Measurements from ENCODE around the gene BMI1. TPM values are rescaled to one million over a fixed set of nuclear protein-coding genes. Genes with fewer than 3 reads are reported as not detected.

The BMI1 gene
- total and polyA plus RNA-seq, 4 donors = 13.2 to 28.7 (median 19.5) TPM

DNA sequence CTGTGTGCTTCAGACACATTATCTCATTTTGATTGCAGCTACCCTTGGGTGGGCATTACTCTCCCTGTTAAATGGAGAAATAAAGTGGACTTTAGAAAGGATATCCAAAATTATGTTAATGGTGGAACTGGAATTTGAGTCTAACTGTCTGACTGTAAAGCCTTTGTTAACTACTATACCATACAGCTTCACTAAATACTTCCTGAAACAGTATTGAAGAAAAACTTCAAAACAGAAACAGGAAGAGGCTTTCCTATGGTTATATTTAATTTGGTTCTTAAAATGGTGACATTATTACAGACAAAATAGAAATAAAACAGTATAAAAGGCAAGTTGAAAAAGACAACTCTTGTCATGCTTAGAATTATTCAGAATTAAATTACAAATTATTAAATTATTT, 49.4 kb downstream of the BMI1 start (continued):
- TF ChIP-seq, protein P1, sequence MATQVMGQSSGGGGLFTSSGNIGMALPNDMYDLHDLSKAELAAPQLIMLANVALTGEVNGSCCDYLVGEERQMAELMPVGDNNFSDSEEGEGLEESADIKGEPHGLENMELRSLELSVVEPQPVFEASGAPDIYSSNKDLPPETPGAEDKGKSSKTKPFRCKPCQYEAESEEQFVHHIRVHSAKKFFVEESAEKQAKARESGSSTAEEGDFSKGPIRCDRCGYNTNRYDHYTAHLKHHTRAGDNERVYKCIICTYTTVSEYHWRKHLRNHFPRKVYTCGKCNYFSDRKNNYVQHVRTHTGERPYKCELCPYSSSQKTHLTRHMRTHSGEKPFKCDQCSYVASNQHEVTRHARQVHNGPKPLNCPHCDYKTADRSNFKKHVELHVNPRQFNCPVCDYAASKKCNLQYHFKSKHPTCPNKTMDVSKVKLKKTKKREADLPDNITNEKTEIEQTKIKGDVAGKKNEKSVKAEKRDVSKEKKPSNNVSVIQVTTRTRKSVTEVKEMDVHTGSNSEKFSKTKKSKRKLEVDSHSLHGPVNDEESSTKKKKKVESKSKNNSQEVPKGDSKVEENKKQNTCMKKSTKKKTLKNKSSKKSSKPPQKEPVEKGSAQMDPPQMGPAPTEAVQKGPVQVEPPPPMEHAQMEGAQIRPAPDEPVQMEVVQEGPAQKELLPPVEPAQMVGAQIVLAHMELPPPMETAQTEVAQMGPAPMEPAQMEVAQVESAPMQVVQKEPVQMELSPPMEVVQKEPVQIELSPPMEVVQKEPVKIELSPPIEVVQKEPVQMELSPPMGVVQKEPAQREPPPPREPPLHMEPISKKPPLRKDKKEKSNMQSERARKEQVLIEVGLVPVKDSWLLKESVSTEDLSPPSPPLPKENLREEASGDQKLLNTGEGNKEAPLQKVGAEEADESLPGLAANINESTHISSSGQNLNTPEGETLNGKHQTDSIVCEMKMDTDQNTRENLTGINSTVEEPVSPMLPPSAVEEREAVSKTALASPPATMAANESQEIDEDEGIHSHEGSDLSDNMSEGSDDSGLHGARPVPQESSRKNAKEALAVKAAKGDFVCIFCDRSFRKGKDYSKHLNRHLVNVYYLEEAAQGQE (IDR thresholded peaks at IDR 0.05) = no peak
- no peak for TF ChIP-seq JUND (IDR thresholded peaks at IDR 0.05)
- no peak for TF ChIP-seq GABPA (IDR thresholded peaks at IDR 0.05 in 1 of 2, conservative IDR thresholded peaks at IDR 0.05 in 1 of 2)
- TF ChIP-seq FOXA2 (IDR thresholded peaks at IDR 0.05) = no peak
- TF ChIP-seq NR2F2 (IDR thresholded peaks at IDR 0.05) = no peak

DNA sequence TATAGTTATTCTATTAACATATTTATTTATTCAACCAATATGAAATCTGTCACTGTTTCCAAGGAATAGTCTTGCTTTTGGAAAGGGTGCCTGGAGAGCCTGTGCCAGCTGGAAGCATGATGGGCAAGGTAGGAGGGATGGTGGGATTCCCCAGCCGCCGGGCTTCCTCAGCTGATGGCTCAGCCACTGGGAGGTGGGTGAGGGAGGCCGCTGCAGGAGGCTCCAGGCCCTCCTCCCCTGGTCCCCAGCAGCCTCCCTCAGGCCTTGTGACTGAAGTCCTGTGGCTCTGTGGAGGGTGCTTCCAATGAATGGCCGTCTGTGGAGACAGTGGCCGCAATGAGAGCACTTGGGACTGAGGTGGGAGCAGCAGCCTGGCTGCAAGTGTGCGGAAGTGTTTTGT, 51.4 kb downstream of the BMI1 start:
- Histone ChIP-seq H3K4me3 (ENCODE audit: low read depth in 1 of 3, low read length in 3 of 3) (no peak overlapping the region), H3K27ac (ENCODE audit: low read depth in 1 of 2, low read length in 2 of 2) (no peak overlapping the region), H3K9ac (ENCODE audit: low read depth in 1 of 2, low read length in 2 of 2) (no peak overlapping the region), H3K9me3 (ENCODE audit: control insufficient read depth in 4 of 4, low read length in 3 of 4) (no peaks in the 10 kb centered on the region), H3K36me3 (ENCODE audit: control insufficient read depth in 4 of 4, insufficient read depth in 3 of 4, low read depth in 1 of 4, low read length in 3 of 4) (no peaks in the 10 kb centered on the region), H3K27me3 (ENCODE audit: control insufficient read depth in 4 of 4, insufficient read depth in 4 of 4, low read length in 3 of 4) (peaks cover 0 to 5% (median 0%) of the 10 kb centered on the region in 4 donors), H3K4me1 (ENCODE audit: control insufficient read depth in 4 of 4, insufficient read depth in 4 of 4, low read length in 3 of 4) (no peaks in the 10 kb centered on the region)
- DNase-seq (ENCODE audit: low spot score) = no peak
- TF ChIP-seq, protein P2, sequence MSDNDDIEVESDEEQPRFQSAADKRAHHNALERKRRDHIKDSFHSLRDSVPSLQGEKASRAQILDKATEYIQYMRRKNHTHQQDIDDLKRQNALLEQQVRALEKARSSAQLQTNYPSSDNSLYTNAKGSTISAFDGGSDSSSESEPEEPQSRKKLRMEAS (IDR thresholded peaks at IDR 0.05) = no peak
- TF ChIP-seq SP1 (IDR thresholded peaks at IDR 0.05) (no peak), HNF4A (conservative IDR thresholded peaks at IDR 0.05) (no peak), FOXA2 (IDR thresholded peaks at IDR 0.05) (no peak), JUND (IDR thresholded peaks at IDR 0.05) (no peak), RAD21 (IDR thresholded peaks at IDR 0.05) (no peak), NR2F2 (IDR thresholded peaks at IDR 0.05) (no peak), RXRA (IDR thresholded peaks at IDR 0.05) (no peak), HNF4G (IDR thresholded peaks at IDR 0.05) (no peak), TAF1 (conservative IDR thresholded peaks at IDR 0.05) (no peak)
- TF ChIP-seq, protein P1 (IDR thresholded peaks at IDR 0.05) = no peak
- TF ChIP-seq, protein P3, sequence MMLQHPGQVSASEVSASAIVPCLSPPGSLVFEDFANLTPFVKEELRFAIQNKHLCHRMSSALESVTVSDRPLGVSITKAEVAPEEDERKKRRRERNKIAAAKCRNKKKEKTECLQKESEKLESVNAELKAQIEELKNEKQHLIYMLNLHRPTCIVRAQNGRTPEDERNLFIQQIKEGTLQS (IDR thresholded peaks at IDR 0.05) = no peak
- TF ChIP-seq, protein P4, sequence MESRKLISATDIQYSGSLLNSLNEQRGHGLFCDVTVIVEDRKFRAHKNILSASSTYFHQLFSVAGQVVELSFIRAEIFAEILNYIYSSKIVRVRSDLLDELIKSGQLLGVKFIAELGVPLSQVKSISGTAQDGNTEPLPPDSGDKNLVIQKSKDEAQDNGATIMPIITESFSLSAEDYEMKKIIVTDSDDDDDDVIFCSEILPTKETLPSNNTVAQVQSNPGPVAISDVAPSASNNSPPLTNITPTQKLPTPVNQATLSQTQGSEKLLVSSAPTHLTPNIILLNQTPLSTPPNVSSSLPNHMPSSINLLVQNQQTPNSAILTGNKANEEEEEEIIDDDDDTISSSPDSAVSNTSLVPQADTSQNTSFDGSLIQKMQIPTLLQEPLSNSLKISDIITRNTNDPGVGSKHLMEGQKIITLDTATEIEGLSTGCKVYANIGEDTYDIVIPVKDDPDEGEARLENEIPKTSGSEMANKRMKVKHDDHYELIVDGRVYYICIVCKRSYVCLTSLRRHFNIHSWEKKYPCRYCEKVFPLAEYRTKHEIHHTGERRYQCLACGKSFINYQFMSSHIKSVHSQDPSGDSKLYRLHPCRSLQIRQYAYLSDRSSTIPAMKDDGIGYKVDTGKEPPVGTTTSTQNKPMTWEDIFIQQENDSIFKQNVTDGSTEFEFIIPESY (IDR thresholded peaks at IDR 0.05) = no peak
- TF ChIP-seq, protein P5, sequence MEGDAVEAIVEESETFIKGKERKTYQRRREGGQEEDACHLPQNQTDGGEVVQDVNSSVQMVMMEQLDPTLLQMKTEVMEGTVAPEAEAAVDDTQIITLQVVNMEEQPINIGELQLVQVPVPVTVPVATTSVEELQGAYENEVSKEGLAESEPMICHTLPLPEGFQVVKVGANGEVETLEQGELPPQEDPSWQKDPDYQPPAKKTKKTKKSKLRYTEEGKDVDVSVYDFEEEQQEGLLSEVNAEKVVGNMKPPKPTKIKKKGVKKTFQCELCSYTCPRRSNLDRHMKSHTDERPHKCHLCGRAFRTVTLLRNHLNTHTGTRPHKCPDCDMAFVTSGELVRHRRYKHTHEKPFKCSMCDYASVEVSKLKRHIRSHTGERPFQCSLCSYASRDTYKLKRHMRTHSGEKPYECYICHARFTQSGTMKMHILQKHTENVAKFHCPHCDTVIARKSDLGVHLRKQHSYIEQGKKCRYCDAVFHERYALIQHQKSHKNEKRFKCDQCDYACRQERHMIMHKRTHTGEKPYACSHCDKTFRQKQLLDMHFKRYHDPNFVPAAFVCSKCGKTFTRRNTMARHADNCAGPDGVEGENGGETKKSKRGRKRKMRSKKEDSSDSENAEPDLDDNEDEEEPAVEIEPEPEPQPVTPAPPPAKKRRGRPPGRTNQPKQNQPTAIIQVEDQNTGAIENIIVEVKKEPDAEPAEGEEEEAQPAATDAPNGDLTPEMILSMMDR (IDR thresholded peaks at IDR 0.05; ENCODE audit: low read depth, low read length, missing input control) = no peak
- WGBS = 95% methylated on average over 6 of the region's 6 CpGs
